Ovary (tissue), 3 donors: Measurements from ENCODE around the gene PTPRN2.

Source experiments
- CTCF ChIP-seq, 3 donors: fragments of 450-650 bp in 2 of 3; fragments of 200-600 bp in 1 of 3; IDR thresholded peaks; one replicate each; pipeline versions ENCODE4 v1.5.1 to v1.8.0; 2016 to 2022; ENCODE audit warnings: antibody characterized with exemption in 3 of 3, mild to moderate bottlenecking in 1 of 3
- POLR2A ChIP-seq: fragments of 450-650 bp; IDR thresholded peaks from one replicate; pipeline ENCODE4 v1.6.1; 2017; ENCODE audit warnings: antibody characterized with exemption, mild to moderate bottlenecking, moderate library complexity
- donor health status: DM: no; HTN: no; CAD: no.

GRCh38 chr7:158032561-158033115 lies 555.0 kb downstream of the PTPRN2 start:
- TF ChIP-seq POLR2A (no peak), CTCF (IDR thresholded peaks at IDR 0.05) (no peak)
